ENCODE measurements around the gene TSPAN18.
A peak's percentile ranks its signal among the peaks of the same experiment; 100 is the strongest.

The TSPAN18 gene

DNA sequence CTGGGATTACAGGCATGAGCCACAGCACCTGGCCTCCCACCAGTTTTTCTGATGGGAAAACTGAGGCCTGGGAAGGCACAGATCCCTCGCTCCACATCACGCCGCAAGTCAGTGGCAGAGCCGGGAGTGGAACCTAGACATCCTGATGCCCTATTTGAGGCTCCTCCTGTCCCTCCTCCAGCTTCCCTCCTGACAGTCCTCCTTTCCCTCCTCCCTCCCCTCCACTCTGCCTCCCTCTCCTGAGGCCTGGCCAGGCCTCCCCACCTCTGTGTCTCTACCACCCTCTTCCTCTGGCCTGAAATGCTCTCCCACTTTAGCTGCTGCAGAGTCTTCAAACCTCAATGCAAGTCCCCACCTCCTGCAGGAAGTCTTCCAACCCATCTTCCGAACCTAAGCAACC, 237.2 kb downstream of the TSPAN18 start:
- no peak overlapping the region for H3K27ac ChIP-seq
- DNase-seq (ENCODE audit: low read depth, low spot score) = no peak

DNA sequence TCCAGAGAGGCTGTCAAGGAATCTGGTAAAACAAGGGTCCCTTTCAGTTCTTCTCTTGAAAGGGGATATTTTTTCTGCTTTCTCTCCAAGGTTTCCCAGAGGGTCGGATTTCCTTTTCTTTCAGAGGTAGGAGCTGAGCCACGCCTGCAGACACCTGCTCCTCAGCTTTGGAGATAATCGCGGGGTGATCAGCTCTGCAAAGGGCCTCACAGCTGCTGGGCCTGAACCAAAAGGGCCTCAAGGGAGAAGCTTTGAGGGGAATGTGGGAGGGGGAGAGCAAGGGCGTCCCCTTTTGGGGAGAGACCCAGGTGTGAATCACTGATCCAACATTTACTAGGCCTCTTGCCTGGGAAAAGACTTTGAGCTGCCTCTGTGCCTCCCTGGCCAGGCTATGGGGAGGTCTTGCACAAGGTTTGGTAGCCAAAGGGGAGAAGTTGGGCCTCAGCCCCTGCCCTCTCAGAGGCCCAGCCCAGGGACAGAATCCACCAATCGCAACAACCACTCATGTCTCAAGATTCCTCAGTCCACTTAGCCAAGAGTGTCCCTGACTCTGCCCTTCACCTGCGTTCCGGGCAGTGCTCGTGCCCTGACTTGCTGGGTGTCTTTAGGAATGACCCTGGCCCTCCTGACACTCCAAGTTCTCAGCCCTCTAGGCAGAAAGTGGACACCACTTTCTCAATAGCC, 237.9 kb downstream of the TSPAN18 start:
- no peak for DNase-seq (ENCODE audit: low read depth, low spot score)
- H3K27ac ChIP-seq = no peak overlapping the region

GRCh38 chr11:44966694-44967093, 239.9 kb downstream of the TSPAN18 start:
- no peak for DNase-seq (ENCODE audit: low read depth, low spot score)
- H3K27ac ChIP-seq = no peak overlapping the region

GRCh38 chr11:44967930-44968496, 241.3 kb downstream of the TSPAN18 start:
- no peak overlapping the region for H3K27ac ChIP-seq

GRCh38 chr11:44968510-44968909, 241.7 kb downstream of the TSPAN18 start:
- no peak overlapping the region for H3K27ac ChIP-seq
- no peak for DNase-seq (ENCODE audit: low read depth, low spot score)

More at GRCh38 chr11:44967930-44968496, 241.3 kb downstream of the TSPAN18 start:
- no peak for DNase-seq (ENCODE audit: low read depth, low spot score)

- DNase-seq (ENCODE audit: low read depth, low spot score) = no peak
Observed at GRCh38 chr11:44969651-44970252, 243.0 kb downstream of the TSPAN18 start.

GRCh38 chr11:44970293-44970692, 243.5 kb downstream of the TSPAN18 start:
- no peak for DNase-seq (ENCODE audit: low read depth, low spot score)
- no peak overlapping the region for H3K27ac ChIP-seq

More at GRCh38 chr11:44969651-44970252, 243.0 kb downstream of the TSPAN18 start:
- H3K27ac ChIP-seq = no peak overlapping the region

- no peak for DNase-seq (ENCODE audit: low read depth, low spot score)
- no peak overlapping the region for H3K27ac ChIP-seq
Observed at GRCh38 chr11:44971185-44971584, 244.4 kb downstream of the TSPAN18 start.

- no peak for DNase-seq (ENCODE audit: low read depth, low spot score)
- no peak overlapping the region for H3K27ac ChIP-seq
Observed at GRCh38 chr11:44972746-44973435, 246.1 kb downstream of the TSPAN18 start.

- no peak overlapping the region for H3K27ac ChIP-seq
- no peak for DNase-seq (ENCODE audit: low read depth, low spot score)
Observed at GRCh38 chr11:44973632-44974401, 247.1 kb downstream of the TSPAN18 start.

DNA sequence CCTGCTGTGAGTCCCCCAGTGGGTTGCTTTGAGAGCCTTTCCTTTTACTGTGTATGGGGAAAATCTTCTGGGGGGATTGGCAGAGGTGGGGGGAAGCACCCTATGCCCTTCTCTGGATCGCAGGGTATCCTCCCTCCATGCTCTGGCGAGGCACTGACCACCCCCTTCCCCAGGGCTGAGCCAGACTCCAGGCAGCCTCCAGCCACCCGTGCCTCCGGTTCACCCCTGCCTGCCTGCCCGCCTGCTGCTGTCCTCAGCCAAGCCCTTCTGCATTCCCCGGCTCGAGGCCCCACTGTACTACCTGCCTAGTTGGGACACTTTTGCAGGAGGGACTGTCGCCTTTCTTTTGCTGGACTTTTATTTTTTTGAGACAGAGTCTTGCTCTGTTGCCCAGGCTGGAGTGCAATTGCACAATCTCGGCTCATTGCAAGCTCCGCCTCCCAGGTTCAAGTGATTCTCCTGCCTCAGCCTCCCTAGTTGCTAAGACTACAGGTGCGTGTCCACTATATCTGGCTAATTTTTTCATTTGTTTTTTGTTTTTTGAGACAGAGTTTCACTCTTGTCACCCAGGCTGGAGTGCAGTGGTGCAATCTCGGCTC, 247.7 kb downstream of the TSPAN18 start:
- no peak for DNase-seq (ENCODE audit: low read depth, low spot score)
- no peak overlapping the region for H3K27ac ChIP-seq

- no peak overlapping the region for H3K27ac ChIP-seq
- no peak for DNase-seq (ENCODE audit: low read depth, low spot score)
Observed at GRCh38 chr11:44976576-44976975, 249.8 kb downstream of the TSPAN18 start.

GRCh38 chr11:44977493-44977984, 250.8 kb downstream of the TSPAN18 start:
- peak overlapping the region; percentile 92 for H3K27ac ChIP-seq
- no peak for DNase-seq (ENCODE audit: low read depth, low spot score)

- no peak for DNase-seq (ENCODE audit: low read depth, low spot score)
- H3K27ac ChIP-seq = peak overlapping the region; percentile 92
Observed at GRCh38 chr11:44978274-44978960, 251.7 kb downstream of the TSPAN18 start.

GRCh38 chr11:44978961-44979331, 252.2 kb downstream of the TSPAN18 start:
- DNase-seq (ENCODE audit: low read depth, low spot score) = peak; percentile 71
- H3K27ac ChIP-seq = peak overlapping the region; percentile 92

GRCh38 chr11:44979543-44980399, 253.0 kb downstream of the TSPAN18 start:
- peak overlapping the region; percentile 92 for H3K27ac ChIP-seq
- peak; percentile 89 for DNase-seq (ENCODE audit: low read depth, low spot score)

DNA sequence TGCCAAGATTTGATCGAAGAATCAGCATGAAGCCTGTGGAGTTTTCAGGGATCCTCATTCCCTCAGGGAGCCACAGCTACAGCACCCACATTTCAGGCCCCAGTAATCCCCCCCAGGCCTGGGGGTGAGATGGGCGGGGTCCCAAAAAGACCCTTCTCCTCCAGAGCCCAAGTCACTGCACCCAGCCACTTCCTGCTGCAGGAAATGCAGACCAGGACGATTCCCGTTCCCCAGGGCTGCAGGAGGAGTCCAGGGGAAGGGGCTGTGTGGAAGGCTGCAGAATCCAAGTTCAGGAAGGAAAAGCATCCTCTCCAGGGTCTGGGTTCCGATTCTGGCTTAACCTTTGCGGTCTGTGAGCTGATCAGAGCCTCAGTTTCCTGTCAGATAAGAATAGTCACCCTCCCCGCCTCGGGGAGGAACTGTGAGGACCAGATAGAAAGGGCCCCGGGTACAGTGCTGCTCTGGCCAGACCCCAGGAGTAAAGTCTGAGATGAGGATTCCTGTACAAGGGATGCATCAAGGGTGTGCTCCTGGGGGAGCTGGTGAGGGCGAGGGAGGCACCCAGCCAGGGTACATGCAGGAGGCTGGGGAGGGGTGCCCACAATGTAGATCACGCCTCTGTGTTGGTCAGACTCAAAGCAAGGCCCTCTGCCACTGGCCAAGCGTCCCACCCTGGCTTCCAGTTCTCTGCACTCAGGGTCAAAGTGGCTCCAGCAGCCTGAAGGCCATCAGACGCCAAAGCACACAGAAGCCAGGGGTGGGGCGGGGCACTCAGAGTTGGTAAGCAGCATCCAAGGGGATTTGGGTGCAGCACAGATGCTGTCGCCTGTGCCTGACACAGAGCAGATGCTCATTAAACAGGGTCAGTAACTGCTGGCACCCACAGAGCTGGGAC, 254.0 kb downstream of the TSPAN18 start:
- no peak for DNase-seq (ENCODE audit: low read depth, low spot score)
- peak overlapping the region; percentile 92 for H3K27ac ChIP-seq

Measured in epithelial cell of prostate (primary cell).